Measurements from ENCODE around the gene SMAD3.
"Not testable (repeated sequence)": the region's sequence is repeated elsewhere in the genome, so short reads cannot be mapped to it uniquely, and the experiment has no call there.

SMAD3 gene

DNA sequence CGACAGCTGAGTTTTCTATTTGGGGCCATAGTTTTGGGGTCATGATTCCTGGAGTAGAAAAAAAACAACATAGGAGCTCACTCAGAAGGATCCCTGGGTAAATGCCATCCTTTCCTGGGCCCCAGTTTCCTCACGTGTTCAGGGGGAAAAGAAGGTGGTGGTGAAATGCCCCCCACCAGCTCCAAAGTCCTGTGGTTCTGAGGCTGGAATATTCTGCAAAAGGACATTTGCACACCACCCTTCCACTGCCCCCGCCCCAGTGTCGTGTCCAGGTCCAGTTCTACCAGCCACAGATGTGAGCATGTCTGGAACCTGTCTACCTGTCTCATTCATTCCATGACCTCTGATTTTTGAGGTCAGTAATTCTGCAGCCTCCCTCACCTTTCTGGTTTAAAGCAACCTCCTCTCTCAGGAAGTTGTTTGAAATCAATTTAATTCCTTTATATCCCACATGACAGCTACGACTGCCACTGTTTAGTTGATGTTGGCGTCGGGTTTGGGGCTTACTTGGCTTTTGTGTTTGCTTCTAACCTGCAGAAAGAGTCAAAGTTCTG is 82.1 kb downstream of the SMAD3 start:
- DNase-seq, result no peak

DNA sequence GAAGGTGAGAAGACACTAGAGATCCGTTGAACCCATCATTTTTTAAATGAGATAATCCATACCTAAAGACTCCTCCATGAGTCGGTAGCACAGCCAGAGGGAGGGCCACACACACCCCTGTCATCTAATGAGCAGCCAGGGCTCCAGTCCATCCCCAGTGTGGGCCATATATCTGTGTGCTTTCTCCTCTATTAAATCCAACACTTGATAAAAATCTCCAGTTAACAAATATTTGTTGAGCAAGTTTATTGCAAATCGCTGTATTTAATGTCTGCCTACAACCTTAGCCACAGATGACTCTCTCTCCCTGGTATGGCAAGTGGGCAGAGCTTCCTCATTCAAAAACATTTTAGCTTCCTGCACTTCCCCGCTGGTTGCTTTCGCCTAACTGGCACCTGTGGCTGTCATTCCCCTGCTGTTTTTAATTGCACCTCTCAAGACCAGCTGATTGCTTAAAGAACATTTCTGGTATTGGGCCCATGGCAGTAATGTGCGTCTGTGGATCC is 82.8 kb downstream of the SMAD3 start:
- no peak for DNase-seq

GRCh38 chr15:67149068-67149772 is 83.8 kb downstream of the SMAD3 start:
- DNase-seq, result no peak

DNA sequence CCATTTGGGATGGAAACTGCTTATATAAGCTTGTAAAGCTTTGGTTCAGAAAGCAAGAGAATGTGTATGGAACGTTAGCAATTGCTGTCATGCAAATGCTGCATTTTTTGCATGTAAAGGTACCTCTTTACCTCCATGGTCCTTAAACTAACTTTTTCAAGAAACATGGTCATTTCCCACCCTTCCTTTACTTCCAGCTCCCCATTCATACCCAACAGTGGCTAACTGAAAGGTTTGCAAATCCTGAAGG is 84.3 kb downstream of the SMAD3 start:
- no peak for DNase-seq

GRCh38 chr15:67150023-67150860 is 84.8 kb downstream of the SMAD3 start:
- DNase-seq, result no peak

DNA sequence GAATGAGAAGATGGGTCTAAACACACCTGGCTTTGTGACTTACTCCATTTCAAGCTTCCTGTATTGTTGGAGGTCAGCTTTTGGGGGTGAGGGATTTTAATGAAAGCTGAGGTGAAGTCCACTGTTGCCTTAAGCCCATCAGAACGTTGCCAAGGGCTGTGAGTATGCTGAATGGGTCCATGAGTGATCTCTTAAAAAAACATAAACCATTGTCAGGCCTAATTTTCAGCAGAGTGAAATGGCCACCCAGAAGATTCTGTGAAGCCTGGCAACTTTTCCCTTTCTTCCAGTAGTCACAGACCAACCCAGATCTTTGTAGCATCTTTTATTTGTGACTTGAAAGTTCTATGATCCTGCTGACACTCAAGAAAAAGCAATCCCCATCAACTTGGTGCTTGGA is 87.0 kb downstream of the SMAD3 start:
- no peak for DNase-seq

DNA sequence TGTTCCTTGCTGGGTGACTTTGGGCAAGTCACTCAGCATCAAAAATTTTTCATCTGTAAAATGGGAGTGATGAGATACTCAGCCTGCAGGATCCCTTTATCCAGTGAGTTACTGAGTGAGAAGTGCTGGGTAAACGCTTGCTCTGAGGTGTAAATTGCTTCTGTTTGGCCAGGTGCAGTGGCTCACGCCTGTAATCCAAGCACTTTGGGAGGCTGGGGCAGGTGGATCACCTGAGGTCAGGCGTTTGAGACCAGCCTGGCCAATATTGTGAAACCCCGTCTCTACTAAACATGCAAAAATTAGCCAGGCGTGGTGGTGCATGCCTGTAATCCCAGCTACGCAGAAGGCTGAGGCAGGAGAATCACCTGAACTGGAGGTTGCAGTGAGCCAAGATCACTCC is 87.6 kb downstream of the SMAD3 start:
- not testable (repeated sequence) for DNase-seq

DNA sequence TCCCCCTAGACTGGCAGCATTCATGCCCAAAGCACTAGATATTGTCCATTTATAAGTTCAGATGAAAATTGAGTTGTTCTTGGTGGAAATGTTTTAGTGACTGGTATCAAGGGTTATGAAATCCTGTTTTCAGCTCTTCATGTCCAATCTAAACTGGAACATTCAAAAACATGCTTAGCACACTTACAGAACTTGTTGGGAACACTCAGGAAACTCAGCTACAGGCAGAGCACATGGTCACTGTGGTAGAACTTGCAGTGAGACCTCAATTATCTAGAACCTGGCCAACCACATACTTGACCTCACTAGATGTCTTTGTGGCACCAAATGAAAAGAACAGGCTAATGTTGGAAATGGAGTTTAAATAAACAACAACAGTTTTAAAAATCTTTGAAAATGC is 88.8 kb downstream of the SMAD3 start:
- no peak for DNase-seq

DNA sequence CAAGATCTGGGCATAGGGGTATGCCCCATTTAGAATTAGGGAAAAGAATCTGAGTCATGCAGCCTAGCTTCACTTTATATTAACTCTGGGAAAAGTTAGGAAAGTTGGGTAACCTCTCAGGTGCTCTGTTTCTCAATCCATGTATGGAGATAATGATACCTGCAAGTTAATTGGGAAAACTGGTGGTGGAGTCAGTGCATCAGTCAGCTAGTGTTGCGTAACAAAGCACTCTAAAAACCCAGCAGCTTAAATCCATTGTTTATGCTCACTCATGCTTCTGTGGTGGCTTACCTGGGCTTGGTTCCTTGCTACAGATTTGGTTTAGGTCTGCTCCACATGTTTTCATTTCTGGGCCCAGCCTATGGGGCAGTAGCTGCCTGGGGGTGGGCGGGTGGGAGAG is 91.0 kb downstream of the SMAD3 start:
- no peak for DNase-seq

- DNase-seq, result no peak
Measured at GRCh38 chr15:67156834-67157233, 91.4 kb downstream of the SMAD3 start.

GRCh38 chr15:67157521-67158252 is 92.3 kb downstream of the SMAD3 start:
- DNase-seq, result no peak

GRCh38 chr15:67158367-67158766 is 93.0 kb downstream of the SMAD3 start:
- DNase-seq, result no peak

- DNase-seq, result no peak
Measured at GRCh38 chr15:67161412-67161811, 96.0 kb downstream of the SMAD3 start.

DNA sequence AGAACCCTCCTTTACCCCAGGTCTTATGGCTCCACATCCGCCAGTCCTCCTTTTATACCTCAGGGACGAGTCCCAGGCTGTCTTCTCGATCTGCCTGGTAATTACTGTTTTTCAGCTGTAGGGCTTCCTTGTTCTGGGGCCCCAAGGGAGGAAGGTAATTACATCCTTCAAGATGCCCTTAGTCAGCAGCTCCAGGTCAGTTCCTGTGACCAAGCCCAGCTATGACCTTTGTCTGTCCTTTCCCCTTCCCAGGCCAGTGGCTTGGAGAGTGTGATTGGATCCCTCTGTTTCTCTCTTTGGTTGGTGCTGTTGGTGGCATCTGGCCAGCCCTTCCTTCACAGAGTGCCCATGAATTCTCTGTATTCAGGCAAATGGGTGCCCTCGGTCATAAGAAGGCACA is 96.5 kb downstream of the SMAD3 start:
- no peak for DNase-seq

DNA sequence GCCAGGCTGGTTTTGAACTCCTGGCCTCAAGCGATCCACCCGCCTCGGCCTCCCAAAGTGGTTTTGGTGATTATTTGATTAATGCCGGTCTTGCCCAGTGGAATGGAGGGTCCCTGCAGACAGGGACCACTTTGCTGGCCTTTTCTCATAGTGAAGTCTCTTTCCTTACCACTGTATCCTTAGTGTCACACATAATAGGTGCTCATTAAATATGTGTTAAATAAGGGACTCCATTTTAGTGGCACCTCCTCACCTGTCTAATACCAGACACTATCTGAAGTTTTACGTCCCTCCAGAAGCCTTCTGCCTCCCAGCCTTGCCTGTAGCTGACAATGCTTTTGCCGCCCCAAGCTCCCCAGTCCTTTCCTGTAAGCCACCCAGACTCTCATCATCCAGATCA is 97.8 kb downstream of the SMAD3 start:
- DNase-seq, result no peak

DNA sequence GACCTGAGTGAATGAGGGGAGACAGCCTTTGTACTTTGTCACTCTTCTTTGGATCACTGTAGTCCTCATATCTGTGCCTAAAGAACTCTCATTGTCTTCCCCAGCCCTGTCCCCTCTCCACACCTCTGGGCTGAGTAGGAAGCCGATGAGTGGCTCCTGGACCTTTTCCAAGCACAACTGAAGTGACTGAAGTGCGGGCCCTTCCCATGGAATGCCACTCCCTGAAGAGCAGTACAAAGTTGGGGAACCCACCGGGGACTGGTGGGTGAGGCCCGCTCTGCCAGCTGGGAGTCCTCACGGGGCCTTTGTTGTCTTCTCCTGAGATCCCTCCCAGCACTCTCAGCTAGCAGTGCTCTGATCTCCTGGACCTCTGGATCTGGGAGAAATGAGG is 99.0 kb downstream of the SMAD3 start:
- DNase-seq, result no peak

GRCh38 chr15:67164811-67165253 is 99.4 kb downstream of the SMAD3 start:
- DNase-seq, result no peak

DNA sequence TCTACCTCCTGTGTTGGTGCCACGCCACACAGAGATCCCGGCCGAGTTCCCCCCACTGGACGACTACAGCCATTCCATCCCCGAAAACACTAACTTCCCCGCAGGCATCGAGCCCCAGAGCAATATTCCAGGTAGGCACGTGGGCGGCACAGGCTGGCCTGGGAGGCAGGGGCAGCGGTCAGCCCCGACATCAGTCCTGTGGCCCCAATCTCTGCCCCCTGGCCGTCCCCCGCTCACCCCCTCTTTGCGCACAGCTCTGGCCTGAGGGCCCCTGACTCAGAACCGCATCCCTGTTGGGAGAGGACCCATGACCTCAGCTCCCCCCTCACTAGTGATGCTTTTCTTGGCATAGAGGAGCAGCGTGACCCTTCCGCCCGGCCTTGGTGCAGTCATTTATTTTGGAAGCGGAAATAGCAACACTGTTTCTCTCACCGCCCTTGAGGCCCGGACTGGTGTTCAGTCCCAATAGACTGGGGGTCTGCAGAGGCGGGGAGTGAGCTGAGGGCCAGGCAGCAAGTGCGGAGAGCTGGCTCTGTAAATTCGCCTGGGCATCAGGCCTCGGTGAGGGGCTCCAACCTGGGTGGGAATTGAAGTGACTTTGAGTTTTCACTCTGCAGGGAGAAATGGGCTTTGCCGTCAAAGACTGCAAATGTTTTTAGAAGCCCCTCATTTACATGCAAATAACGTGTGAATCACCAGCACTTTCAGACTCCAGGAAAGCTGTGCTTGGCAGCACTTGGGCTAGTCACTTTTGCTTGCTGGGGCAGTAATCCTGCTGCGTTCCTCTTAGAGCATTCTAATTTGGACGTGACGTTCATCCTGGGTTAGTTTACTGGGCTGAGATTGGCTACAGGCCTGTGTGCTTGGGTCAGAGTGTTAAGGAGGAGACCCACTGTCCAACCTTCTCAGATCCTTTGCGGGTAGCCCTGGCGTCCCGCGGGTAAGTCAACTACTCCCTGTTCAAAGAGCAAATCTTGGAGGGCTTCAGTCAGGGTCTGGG is 100.2 kb downstream of the SMAD3 start:
- no peak for DNase-seq

GRCh38 chr15:67166280-67167009 is 101.0 kb downstream of the SMAD3 start:
- no peak for DNase-seq

DNA sequence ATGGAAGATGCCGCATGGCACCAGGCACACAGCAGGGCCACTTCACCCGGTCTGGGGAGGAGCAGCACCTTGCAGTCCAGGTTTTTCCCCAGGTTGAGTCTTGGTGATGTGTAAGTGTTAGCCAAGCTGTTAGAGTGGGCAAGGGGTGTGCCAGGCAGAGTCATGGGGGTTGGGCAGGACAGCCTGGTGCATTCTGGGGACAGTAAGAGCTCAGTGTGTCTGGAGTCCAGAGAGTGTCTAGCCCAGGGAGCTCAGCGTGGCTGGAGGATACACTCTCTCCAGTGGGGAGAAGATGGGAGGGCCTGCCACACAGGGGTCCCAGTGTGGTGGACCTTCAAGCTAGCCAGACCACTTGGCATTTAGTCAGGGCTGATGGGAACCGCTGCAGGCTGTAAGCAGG is 101.7 kb downstream of the SMAD3 start:
- no peak for DNase-seq

DNA sequence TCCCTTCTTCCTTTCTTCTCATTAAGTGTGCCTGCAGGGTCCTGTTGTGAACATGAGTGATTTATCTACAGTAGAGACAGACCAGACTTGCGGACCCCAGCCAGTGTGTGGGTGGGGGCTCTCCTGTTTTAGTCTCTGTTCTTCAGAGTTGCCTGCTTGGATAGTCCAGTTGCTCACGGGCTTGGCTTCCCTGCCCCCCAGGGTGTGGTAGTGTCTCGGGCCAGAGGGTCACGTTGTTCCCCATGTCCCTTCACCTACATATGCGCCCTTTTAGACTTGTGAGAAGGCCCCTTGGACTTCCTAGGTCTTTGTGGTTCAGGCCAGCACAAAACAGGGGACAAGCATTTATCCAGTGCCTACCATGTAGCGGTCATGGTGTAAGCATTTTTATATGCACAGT is 103.3 kb downstream of the SMAD3 start:
- DNase-seq, result no peak

All from NCI-H1694 treated with DMSO at 0.1 percent for 48 hours (cell line).